Measurements from ENCODE around the gene KCNAB1.
"Not testable (repeated sequence)": the region's sequence is repeated elsewhere in the genome, so short reads cannot be mapped to it uniquely, and the experiment has no call there.

KCNAB1 gene

DNA sequence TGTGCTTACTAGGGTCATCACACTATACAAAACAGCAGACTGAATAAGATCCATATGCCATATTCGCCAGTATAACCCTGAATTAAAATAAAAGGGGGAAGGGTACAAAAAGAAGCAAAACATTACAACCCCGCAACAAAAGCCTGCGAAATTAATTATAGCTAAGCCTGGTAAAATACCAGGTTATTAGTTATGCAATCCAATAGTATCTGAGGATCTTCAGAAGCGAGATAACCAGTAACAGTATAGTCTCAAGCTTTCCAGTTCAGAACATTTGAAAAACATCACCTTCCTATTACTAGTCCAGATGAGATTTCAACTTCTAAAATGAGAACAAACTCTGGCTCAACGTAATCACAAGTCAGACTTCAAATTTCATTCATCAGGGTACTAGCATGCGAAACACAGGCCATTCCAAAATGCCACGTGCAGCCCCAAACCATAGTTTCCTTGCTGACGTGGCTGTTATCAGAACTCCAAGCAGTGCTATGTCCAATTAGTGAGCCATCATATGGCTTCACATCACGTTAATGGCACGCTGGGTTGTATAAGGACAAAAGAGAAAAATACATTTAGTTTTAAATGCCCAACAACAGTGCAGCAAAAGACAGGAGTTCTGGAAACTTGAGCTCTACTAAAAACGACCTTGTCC is 433.5 kb downstream of the KCNAB1 start:
- Histone ChIP-seq H3K27ac (ENCODE audit: low read depth, low read length) (no peak overlapping the region), H3K9ac (ENCODE audit: low read depth, low read length) (peak overlapping the region; percentile 92), H3K4me3 (ENCODE audit: low read depth, low read length) (peak overlapping the region; percentile 91), H3K27me3 (ENCODE audit: control insufficient read depth, insufficient read depth, low read length) (no peaks in the 10 kb centered on the region), H3K9me3 (ENCODE audit: control insufficient read depth, insufficient read depth, low read length) (no peaks in the 10 kb centered on the region), H3K4me1 (ENCODE audit: control insufficient read depth, insufficient read depth, low read length) (peaks cover 5% of the 10 kb centered on the region; the same call in 1 of the 2 replicates), H3K36me3 (ENCODE audit: control insufficient read depth, insufficient read depth, low read length) (peaks cover 49% of the 10 kb centered on the region)

DNA sequence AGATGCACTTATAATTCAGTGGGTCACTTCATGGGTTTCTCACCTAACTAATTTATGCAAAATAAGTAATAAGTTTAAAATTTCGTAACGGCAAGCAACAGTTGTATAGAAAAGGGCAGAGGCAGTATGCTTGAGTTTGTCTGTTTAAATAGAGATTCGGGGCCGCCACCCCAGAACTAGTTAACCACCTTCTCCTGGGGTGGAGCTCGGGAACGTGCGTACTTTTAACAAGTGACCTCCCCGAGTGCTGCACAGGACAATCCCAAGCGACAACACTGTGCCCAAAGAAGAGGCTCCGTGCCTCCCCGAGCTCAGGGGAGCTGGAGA is 434.1 kb downstream of the KCNAB1 start:
- H3K4me1 ChIP-seq (ENCODE audit: control insufficient read depth, insufficient read depth, low read length): peaks cover 5% of the 10 kb centered on the region; the same call in 1 of the 2 replicates
- peaks cover 42% of the 10 kb centered on the region for H3K36me3 ChIP-seq (ENCODE audit: control insufficient read depth, insufficient read depth, low read length)
- H3K27me3 ChIP-seq (ENCODE audit: control insufficient read depth, insufficient read depth, low read length): no peaks in the 10 kb centered on the region
- no peaks in the 10 kb centered on the region for H3K9me3 ChIP-seq (ENCODE audit: control insufficient read depth, insufficient read depth, low read length)
- H3K4me3 ChIP-seq (ENCODE audit: low read depth, low read length): peak overlapping the region; percentile 91
- H3K27ac ChIP-seq (ENCODE audit: low read depth, low read length): peak overlapping the region; percentile 92
- peak overlapping the region; percentile 92 for H3K9ac ChIP-seq (ENCODE audit: low read depth, low read length)

DNA sequence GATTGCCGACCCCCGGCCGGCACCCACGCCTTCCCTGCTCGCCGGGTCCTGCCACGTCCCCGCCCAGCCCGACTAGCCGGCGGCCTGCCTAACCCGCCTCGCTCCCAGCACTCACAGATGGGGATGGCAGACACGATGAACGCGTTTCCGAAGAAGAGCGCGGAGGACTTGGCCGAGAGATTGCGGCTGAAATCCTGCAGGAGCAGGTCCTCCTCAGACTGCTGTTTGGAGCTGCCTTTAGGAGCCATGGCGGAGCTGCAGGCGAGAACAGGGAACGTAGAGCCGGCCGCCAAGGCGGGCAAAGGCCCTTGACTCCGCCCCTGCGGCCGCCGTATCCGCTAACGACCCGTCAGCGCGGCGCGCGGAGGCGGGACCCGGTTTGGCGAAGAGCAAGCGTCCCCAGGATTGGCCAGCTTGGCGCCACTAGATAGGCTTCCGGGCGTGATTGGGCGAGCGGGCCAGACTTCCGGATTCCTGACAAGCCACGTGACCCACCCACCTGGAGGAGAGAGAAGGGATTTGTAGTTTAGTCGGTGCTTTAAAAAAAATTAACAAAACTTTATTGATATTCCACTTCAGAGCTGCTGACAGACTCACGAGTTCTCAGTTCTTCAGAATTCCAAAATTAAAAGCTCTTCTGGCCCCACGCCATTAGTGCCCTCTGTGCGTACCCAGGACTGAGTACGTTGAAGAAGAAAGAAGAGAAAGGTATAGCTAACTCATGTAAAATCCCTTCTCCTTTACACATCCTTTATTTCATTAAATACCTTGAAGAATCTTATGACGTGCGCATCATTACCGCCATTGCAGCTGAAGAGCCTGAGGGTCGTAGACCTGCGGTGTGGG is 434.7 kb downstream of the KCNAB1 start, which contains the start of gene SSR3:
TSS of gene SSR3 (minus strand) at position 276 of the 846 bp plus-strand sequence. CDS start at position 248, 28 bp downstream.
- Histone ChIP-seq H3K4me3 (ENCODE audit: low read depth, low read length) (peak within 1 kb of the TSS; percentile 91), H3K27me3 (ENCODE audit: control insufficient read depth, insufficient read depth, low read length) (no peaks in the 10 kb centered on the region), H3K9me3 (ENCODE audit: control insufficient read depth, insufficient read depth, low read length) (no peaks in the 10 kb centered on the region), H3K27ac (ENCODE audit: low read depth, low read length) (peak within 1 kb of the TSS; percentile 92), H3K9ac (ENCODE audit: low read depth, low read length) (peak within 1 kb of the TSS; percentile 92), H3K36me3 (ENCODE audit: control insufficient read depth, insufficient read depth, low read length) (peaks cover 36% of the 10 kb centered on the region), H3K4me1 (ENCODE audit: control insufficient read depth, insufficient read depth, low read length) (peaks cover 5% of the 10 kb centered on the region; the same call in 1 of the 2 replicates)

- Histone ChIP-seq H3K27ac (ENCODE audit: low read depth, low read length) (no peak overlapping the region), H3K27me3 (ENCODE audit: control insufficient read depth, insufficient read depth, low read length) (no peaks in the 10 kb centered on the region), H3K4me1 (ENCODE audit: control insufficient read depth, insufficient read depth, low read length) (peaks cover 5% of the 10 kb centered on the region; the same call in 1 of the 2 replicates), H3K4me3 (ENCODE audit: low read depth, low read length) (no peak overlapping the region), H3K36me3 (ENCODE audit: control insufficient read depth, insufficient read depth, low read length) (peaks cover 3% of the 10 kb centered on the region), H3K9ac (ENCODE audit: low read depth, low read length) (no peak overlapping the region), H3K9me3 (ENCODE audit: control insufficient read depth, insufficient read depth, low read length) (no peaks in the 10 kb centered on the region)
Measured at GRCh38 chr3:156558389-156558788, 438.0 kb downstream of the KCNAB1 start.

DNA sequence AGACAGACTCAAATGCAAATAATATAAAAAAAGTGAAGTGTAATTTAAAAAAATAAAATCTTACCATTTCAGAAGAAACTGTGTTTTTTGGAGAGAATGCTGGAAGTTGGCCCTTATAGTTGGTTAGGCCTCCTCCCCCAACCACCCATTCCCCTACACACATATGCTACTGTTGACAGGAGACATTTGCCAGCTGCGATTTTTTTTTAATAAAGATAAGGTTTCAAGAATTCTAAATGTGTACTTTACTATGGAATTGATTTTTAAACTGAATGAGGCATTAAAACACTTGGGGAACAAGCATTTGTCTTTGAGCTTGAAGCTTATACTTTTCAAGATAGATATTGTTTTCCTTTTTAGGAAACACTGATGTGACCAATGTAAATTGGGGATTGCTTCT is 438.9 kb downstream of the KCNAB1 start:
- no peaks in the 10 kb centered on the region for H3K36me3 ChIP-seq (ENCODE audit: control insufficient read depth, insufficient read depth, low read length)
- H3K4me3 ChIP-seq (ENCODE audit: low read depth, low read length): no peak overlapping the region
- no peaks in the 10 kb centered on the region for H3K4me1 ChIP-seq (ENCODE audit: control insufficient read depth, insufficient read depth, low read length)
- H3K27ac ChIP-seq (ENCODE audit: low read depth, low read length): no peak overlapping the region
- no peak overlapping the region for H3K9ac ChIP-seq (ENCODE audit: low read depth, low read length)
- no peaks in the 10 kb centered on the region for H3K27me3 ChIP-seq (ENCODE audit: control insufficient read depth, insufficient read depth, low read length)
- no peaks in the 10 kb centered on the region for H3K9me3 ChIP-seq (ENCODE audit: control insufficient read depth, insufficient read depth, low read length)

DNA sequence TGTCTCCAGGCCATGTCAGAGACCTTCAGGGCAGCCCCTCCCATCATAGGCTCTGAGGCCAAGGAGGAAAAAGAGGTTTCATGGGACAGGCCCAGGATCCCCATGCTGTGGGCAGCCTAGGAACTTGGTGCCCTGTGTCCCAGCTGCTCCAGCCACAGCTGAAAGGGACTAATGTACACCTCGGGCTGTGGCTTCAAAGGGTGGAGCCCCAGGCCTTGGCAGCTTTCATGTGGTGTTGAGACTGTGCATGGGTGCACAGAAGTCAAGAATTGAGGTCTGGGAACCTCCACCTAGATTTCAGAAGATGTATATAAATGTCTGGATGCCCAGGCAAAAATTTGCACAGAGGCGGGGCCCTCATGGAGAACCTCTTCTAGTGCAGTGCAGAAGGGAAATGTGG is 441.2 kb downstream of the KCNAB1 start:
- H3K9me3 ChIP-seq (ENCODE audit: control insufficient read depth, insufficient read depth, low read length): no peaks in the 10 kb centered on the region
- H3K4me1 ChIP-seq (ENCODE audit: control insufficient read depth, insufficient read depth, low read length): no peaks in the 10 kb centered on the region
- no peak overlapping the region for H3K27ac ChIP-seq (ENCODE audit: low read depth, low read length)
- no peak overlapping the region for H3K9ac ChIP-seq (ENCODE audit: low read depth, low read length)
- no peaks in the 10 kb centered on the region for H3K36me3 ChIP-seq (ENCODE audit: control insufficient read depth, insufficient read depth, low read length)
- H3K27me3 ChIP-seq (ENCODE audit: control insufficient read depth, insufficient read depth, low read length): no peaks in the 10 kb centered on the region
- no peak overlapping the region for H3K4me3 ChIP-seq (ENCODE audit: low read depth, low read length)

- H3K36me3 ChIP-seq (ENCODE audit: control insufficient read depth, insufficient read depth, low read length); H3K27me3 ChIP-seq (ENCODE audit: control insufficient read depth, insufficient read depth, low read length); H3K9ac ChIP-seq (ENCODE audit: low read depth, low read length); H3K4me3 ChIP-seq (ENCODE audit: low read depth, low read length); H3K27ac ChIP-seq (ENCODE audit: low read depth, low read length); H3K4me1 ChIP-seq (ENCODE audit: control insufficient read depth, insufficient read depth, low read length); H3K9me3 ChIP-seq (ENCODE audit: control insufficient read depth, insufficient read depth, low read length): not testable (repeated sequence)
Measured at GRCh38 chr3:156562486-156562885, 442.1 kb downstream of the KCNAB1 start.

DNA sequence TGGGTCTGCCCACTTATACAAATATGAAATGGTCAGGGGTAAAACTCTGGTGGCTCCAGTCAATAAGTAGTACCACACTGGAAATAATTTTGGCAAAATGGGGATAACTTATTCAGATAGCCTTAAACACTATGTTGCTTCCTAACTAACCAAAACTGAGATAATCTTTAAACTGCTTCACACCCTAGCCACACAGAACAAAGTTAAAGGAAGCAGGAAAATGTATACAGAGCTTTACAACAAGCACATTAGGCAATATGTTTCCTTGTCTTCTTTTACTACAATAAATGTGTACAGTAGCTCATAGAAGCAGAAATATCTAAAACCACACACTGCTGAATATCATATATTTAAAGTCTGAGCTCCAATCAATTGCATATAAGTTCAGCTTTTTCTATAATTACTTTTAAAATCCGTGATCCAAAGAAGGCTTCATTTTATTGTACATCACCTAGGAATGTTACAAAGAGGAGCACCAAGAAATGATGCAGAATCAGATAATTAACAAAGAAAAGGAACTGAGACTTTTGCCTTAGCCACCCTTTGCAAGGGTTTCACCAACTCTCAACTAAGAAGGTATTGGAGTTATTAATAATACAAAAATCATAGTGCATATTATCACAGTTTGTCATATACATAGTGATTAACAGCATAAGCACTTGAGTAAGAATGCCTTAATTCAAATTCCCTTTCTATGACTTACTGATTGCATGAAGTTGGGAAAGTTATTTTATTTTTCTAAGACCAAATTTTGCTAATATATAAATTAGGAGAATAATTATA is 443.7 kb downstream of the KCNAB1 start:
- H3K4me1 ChIP-seq (ENCODE audit: control insufficient read depth, insufficient read depth, low read length): no peaks in the 10 kb centered on the region
- H3K4me3 ChIP-seq (ENCODE audit: low read depth, low read length): no peak overlapping the region

DNA sequence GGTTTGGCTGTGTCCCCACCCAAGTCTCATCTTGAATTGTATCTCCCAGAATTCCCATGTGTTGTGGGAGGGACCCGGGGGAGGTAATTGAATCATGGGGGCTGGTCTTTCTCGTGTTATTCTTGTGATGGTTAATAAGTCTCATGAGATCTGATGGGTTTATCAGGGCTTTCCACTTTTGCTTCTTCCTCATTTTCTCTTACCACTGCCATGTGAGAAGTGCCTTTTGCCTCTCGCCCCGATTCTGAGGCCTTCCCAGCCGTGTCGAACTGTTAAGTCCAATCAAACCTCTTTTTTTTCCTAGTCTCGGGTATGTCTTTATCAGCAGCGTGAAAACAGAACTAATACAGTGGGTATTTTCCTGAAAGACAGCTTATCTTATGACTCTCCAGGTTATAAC is 448.6 kb downstream of the KCNAB1 start:
- H3K9ac ChIP-seq (ENCODE audit: low read depth, low read length); H3K27me3 ChIP-seq (ENCODE audit: control insufficient read depth, insufficient read depth, low read length); H3K27ac ChIP-seq (ENCODE audit: low read depth, low read length); H3K9me3 ChIP-seq (ENCODE audit: control insufficient read depth, insufficient read depth, low read length); H3K36me3 ChIP-seq (ENCODE audit: control insufficient read depth, insufficient read depth, low read length); H3K4me1 ChIP-seq (ENCODE audit: control insufficient read depth, insufficient read depth, low read length); H3K4me3 ChIP-seq (ENCODE audit: low read depth, low read length): not testable (repeated sequence)

More for the DNA sequence above, 443.7 kb downstream of the KCNAB1 start:
- no peaks in the 10 kb centered on the region; the same call in 1 of the 2 replicates for H3K9me3 ChIP-seq (ENCODE audit: control insufficient read depth, insufficient read depth, low read length)
- H3K27ac ChIP-seq (ENCODE audit: low read depth, low read length): no peak overlapping the region
- H3K9ac ChIP-seq (ENCODE audit: low read depth, low read length): no peak overlapping the region
- H3K27me3 ChIP-seq (ENCODE audit: control insufficient read depth, insufficient read depth, low read length): no peaks in the 10 kb centered on the region
- H3K36me3 ChIP-seq (ENCODE audit: control insufficient read depth, insufficient read depth, low read length): no peaks in the 10 kb centered on the region

- H3K9me3 ChIP-seq (ENCODE audit: control insufficient read depth, insufficient read depth, low read length); H3K27me3 ChIP-seq (ENCODE audit: control insufficient read depth, insufficient read depth, low read length); H3K4me3 ChIP-seq (ENCODE audit: low read depth, low read length); H3K27ac ChIP-seq (ENCODE audit: low read depth, low read length); H3K4me1 ChIP-seq (ENCODE audit: control insufficient read depth, insufficient read depth, low read length); H3K9ac ChIP-seq (ENCODE audit: low read depth, low read length); H3K36me3 ChIP-seq (ENCODE audit: control insufficient read depth, insufficient read depth, low read length): not testable (repeated sequence)
Measured at GRCh38 chr3:156569881-156570280, 449.5 kb downstream of the KCNAB1 start.
